ENCODE data around the gene SIGLEC15.

The SIGLEC15 gene

GRCh38 chr18:45887585-45887984 is 62.1 kb downstream of the SIGLEC15 start:
- DNase-seq = no peak

DNA sequence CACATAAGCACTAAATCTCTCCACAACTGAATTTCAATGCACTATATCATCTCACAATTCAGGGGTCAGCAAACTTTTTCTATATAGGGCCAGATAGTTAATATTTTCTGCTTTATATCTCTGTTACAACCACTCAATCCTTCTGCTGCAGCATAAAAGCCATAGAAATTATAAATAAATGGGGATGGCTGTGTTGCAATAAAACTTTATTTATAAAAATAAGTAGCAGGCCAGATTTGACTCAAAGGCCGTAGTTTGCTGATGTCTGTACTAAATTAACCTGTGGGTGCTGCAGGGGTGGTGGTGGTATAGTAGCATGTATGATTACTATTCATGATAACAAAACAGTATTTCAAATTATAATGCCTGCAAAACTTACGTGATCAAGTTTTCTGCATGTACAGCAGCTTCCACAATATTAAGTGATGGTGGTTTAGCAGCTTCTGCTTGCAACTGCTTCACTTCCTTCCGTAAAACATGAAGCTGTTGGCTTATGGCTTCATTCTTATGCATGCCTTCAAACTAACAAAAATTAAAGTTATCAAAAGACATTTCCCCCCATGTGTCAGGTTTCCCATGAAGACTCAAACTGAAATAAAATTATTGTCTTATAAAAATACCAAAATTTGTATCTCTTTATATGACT is 64.1 kb downstream of the SIGLEC15 start:
- DNase-seq = no peak

GRCh38 chr18:45890606-45891005 is 65.1 kb downstream of the SIGLEC15 start:
- no peak for DNase-seq

GRCh38 chr18:45891806-45892205 is 66.3 kb downstream of the SIGLEC15 start:
- DNase-seq = no peak
